Fibroblast of the aortic adventitia (primary cell): ENCODE data around the gene PPP2R2C. TPM values are rescaled to one million over a fixed set of nuclear protein-coding genes. Genes with fewer than 3 reads are reported as not detected.

Experiments
- DNase-seq: peaks from one replicate; pipeline ENCODE4 v3.0.0-alpha.2; 2010; ENCODE audit warnings: low read depth
- H3K4me3 ChIP-seq: 2 replicates; pipeline ENCODE4 v1.5.1; 2011; ENCODE audit warnings: low read depth, mild to moderate bottlenecking, control low read depth, low read length, moderate library complexity
- CTCF ChIP-seq: IDR thresholded peaks from 2 replicates; pipeline ENCODE4 v1.5.1; 2011; ENCODE audit warnings: mild to moderate bottlenecking, low read length, control low read depth, inconsistent platforms; ENCODE audit not compliant: insufficient read depth
- total RNA-seq: library from RNA; depleted of rRNA; stranded (reverse); fragments of >200 nt; gene quantifications from 2 replicates; pipeline ENCODE4 v1.2.3, GENCODE V29; 2012; ENCODE audit warnings: low replicate concordance

PPP2R2C gene
- total RNA-seq, 1 donor: not detected

- no peak for DNase-seq
- H3K4me3 ChIP-seq: no peak overlapping the region
- no peak for TF ChIP-seq CTCF
Measured at GRCh38 chr4:6338175-6338950, 134.1 kb downstream of the PPP2R2C start.

- no peak for TF ChIP-seq CTCF
- DNase-seq: no peak
- H3K4me3 ChIP-seq: no peak overlapping the region
Measured at GRCh38 chr4:6337331-6337935, 135.0 kb downstream of the PPP2R2C start.

- DNase-seq: no peak
- H3K4me3 ChIP-seq: no peak overlapping the region
- TF ChIP-seq CTCF: no peak
Measured at GRCh38 chr4:6336166-6336565, 136.2 kb downstream of the PPP2R2C start.

GRCh38 chr4:6335040-6335590, 137.3 kb downstream of the PPP2R2C start:
- TF ChIP-seq CTCF: no peak
- H3K4me3 ChIP-seq: no peak overlapping the region
- no peak for DNase-seq

GRCh38 chr4:6334203-6334887, 138.1 kb downstream of the PPP2R2C start:
- no peak for TF ChIP-seq CTCF
- DNase-seq: no peak
- no peak overlapping the region for H3K4me3 ChIP-seq

GRCh38 chr4:6333301-6334202, 138.9 kb downstream of the PPP2R2C start:
- no peak overlapping the region for H3K4me3 ChIP-seq
- TF ChIP-seq CTCF: peak; percentile 62
- DNase-seq: peak; percentile 10
